Neutrophil (primary cell): ENCODE data around the gene TMEM14A.

Experiments
- H3K27ac ChIP-seq: fragments of 200-600 bp; sonication (generic); 2 replicates; pipeline ENCODE4 v1.5.1; 2016; ENCODE audit warnings: mild to moderate bottlenecking, moderate library complexity
- H3K27me3 ChIP-seq: fragments of 200-600 bp; sonication (generic); 2 replicates; pipeline ENCODE4 v1.6.0; 2016; ENCODE audit warnings: mild to moderate bottlenecking
- H3K36me3 ChIP-seq: fragments of 200-600 bp; sonication (generic); 2 replicates; pipeline ENCODE4 v1.5.1; 2017
- H3K4me1 ChIP-seq, 2 experiments: fragments of 200-600 bp in 1 of 2; sonication (generic) in 1 of 2; 1 replicate in 1 of 2; 2 replicates in 1 of 2; pipeline versions ENCODE4 v1.5.1 to v1.6.1; 2013 to 2016; ENCODE audit warnings: low read depth in 1 of 2, low read length in 1 of 2, mild to moderate bottlenecking in 1 of 2, moderate library complexity in 1 of 2; ENCODE audit not compliant: control insufficient read depth in 1 of 2, insufficient read depth in 1 of 2
- H3K4me3 ChIP-seq, 2 experiments: fragments of 200-600 bp in 1 of 2; sonication (generic) in 1 of 2; 1 replicate in 1 of 2; 2 replicates in 1 of 2; pipeline ENCODE4 v1.5.1; 2013 to 2016; ENCODE audit warnings: low read depth in 1 of 2, low read length in 1 of 2, mild to moderate bottlenecking in 1 of 2, moderate library complexity in 1 of 2
- H3K9me3 ChIP-seq: fragments of 200-600 bp; sonication (generic); 2 replicates; pipeline ENCODE4 v1.5.1; 2016
- CTCF ChIP-seq: fragments of 200-600 bp; sonication (generic); IDR thresholded peaks from 2 replicates; pipeline ENCODE4 v1.5.1; 2016; ENCODE audit warnings: antibody characterized with exemption

The TMEM14A gene

GRCh38 chr6:52657870-52658269, 13.0 kb upstream of the TMEM14A start:
- no peak for TF ChIP-seq CTCF
- no peak overlapping the region for H3K27ac ChIP-seq
- no peaks in the 10 kb centered on the region for H3K36me3 ChIP-seq
- no peaks in the 10 kb centered on the region for H3K27me3 ChIP-seq
- no peaks in the 10 kb centered on the region for H3K4me1 ChIP-seq
- H3K4me3 ChIP-seq: no peak overlapping the region
- no peaks in the 10 kb centered on the region for H3K9me3 ChIP-seq

- no peaks in the 10 kb centered on the region for H3K36me3 ChIP-seq
- peaks cover 16 to 17% of the 10 kb centered on the region in 2 experiments for H3K4me1 ChIP-seq
- H3K27me3 ChIP-seq: peaks cover 24% of the 10 kb centered on the region
- no peak overlapping the region for H3K27ac ChIP-seq
- H3K9me3 ChIP-seq: no peaks in the 10 kb centered on the region
- H3K4me3 ChIP-seq: no peak overlapping the region
- TF ChIP-seq CTCF: no peak
Measured at GRCh38 chr6:52661551-52661950, 9.4 kb upstream of the TMEM14A start.

- Histone ChIP-seq H3K4me1 (peaks cover 16 to 17% of the 10 kb centered on the region in 2 experiments), H3K27me3 (peaks cover 24% of the 10 kb centered on the region), H3K27ac (no peak overlapping the region), H3K9me3 (no peaks in the 10 kb centered on the region), H3K36me3 (no peaks in the 10 kb centered on the region), H3K4me3 (no peak overlapping the region)
- no peak for TF ChIP-seq CTCF
Measured at GRCh38 chr6:52662031-52662430, 8.9 kb upstream of the TMEM14A start.

GRCh38 chr6:52663120-52663935, 7.6 kb upstream of the TMEM14A start:
- peak overlapping the region in 1 of 2 experiments; percentile 56 for H3K4me3 ChIP-seq
- no peak overlapping the region for H3K27ac ChIP-seq
- TF ChIP-seq CTCF: peak; percentile 80
- peaks cover 16 to 17% of the 10 kb centered on the region in 2 experiments for H3K4me1 ChIP-seq
- H3K36me3 ChIP-seq: no peaks in the 10 kb centered on the region
- H3K27me3 ChIP-seq: peaks cover 24% of the 10 kb centered on the region
- no peaks in the 10 kb centered on the region for H3K9me3 ChIP-seq

- no peak for TF ChIP-seq CTCF
- Histone ChIP-seq H3K4me3 (peak overlapping the region; percentile 36 to 56), H3K36me3 (no peaks in the 10 kb centered on the region), H3K9me3 (no peaks in the 10 kb centered on the region), H3K27ac (no peak overlapping the region), H3K27me3 (peaks cover 24% of the 10 kb centered on the region), H3K4me1 (peaks cover 16 to 17% of the 10 kb centered on the region in 2 experiments)
Measured at GRCh38 chr6:52663936-52664185, 7.1 kb upstream of the TMEM14A start.
